ENCODE results near the gene BPIFA3.

BPIFA3 gene

DNA sequence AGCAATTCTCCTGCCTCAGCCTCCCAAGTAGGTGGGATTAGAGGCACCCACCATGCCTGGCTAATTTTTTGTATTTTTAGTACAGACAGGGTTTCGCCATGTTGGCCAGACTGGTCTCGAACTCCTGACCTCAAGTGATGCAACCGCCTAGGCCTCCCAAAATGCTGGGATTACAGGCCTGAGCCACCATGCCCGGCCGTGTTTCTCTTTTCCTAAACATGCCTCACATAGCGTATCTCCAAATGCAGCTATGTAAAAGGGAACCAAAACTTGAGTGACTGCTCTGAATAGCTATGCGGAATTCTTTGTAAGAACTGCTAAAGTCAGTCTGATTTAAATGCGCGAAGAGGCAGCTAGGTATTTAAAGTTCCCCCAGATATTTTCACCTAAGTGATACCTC lies 28.7 kb upstream of the BPIFA3 start:
- in situ Hi-C loops (cut with MboI; ENCODE audit: low pct_unique_long_range_greater_than_20kb, low sequenced_read_pairs, unreplicated experiment) = no loop called here
- TF ChIP-seq, protein P1, sequence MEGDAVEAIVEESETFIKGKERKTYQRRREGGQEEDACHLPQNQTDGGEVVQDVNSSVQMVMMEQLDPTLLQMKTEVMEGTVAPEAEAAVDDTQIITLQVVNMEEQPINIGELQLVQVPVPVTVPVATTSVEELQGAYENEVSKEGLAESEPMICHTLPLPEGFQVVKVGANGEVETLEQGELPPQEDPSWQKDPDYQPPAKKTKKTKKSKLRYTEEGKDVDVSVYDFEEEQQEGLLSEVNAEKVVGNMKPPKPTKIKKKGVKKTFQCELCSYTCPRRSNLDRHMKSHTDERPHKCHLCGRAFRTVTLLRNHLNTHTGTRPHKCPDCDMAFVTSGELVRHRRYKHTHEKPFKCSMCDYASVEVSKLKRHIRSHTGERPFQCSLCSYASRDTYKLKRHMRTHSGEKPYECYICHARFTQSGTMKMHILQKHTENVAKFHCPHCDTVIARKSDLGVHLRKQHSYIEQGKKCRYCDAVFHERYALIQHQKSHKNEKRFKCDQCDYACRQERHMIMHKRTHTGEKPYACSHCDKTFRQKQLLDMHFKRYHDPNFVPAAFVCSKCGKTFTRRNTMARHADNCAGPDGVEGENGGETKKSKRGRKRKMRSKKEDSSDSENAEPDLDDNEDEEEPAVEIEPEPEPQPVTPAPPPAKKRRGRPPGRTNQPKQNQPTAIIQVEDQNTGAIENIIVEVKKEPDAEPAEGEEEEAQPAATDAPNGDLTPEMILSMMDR (IDR thresholded peaks at IDR 0.05; ENCODE audit: extremely low read depth, insufficient read depth, missing control alignments) = no peak
- DNase-seq (ENCODE audit: low spot score) = no peak

DNA sequence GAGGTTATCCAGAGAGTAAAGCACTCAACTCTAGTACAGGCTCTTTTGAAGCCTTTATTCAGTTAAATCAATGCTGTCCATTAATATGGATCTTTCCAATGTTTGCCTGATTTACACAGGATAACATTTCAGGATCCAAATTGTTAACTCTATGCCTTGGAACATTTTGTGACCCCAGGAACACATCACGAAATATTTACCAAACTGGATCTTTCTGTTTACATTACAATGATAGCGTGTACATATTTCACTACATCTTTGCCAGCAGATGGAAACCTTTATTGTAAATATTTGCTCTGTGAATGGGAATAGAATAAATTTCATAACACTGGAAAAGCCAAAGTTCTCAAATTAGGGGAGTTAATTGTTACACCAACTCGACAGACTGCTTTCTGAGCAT lies 25.7 kb upstream of the BPIFA3 start:
- TF ChIP-seq, protein P1 (IDR thresholded peaks at IDR 0.05; ENCODE audit: extremely low read depth, insufficient read depth, missing control alignments) = no peak
- in situ Hi-C loops (cut with MboI; ENCODE audit: low pct_unique_long_range_greater_than_20kb, low sequenced_read_pairs, unreplicated experiment) = no loop called here
- DNase-seq (ENCODE audit: low spot score) = no peak

DNA sequence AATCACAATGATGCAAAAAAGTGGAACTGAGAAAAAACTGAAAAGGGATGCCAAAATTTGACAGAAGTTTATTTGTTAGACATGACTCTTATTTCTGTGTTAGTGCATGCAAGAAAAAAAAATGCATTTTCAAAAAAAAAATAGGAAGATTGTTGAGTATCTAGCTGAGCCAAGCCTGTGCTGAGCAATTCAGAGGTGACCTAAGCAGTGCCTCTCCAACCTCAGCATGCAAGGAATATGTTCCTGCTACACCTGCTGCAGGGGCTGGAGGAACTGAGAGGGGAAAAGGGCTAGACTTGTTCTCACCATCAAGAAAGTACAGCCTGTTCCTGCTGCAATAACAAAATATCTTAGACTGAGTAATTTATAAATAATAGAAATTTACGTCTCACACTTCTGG lies 25.2 kb upstream of the BPIFA3 start:
- no peak for DNase-seq (ENCODE audit: low spot score)
- TF ChIP-seq, protein P1 (IDR thresholded peaks at IDR 0.05; ENCODE audit: extremely low read depth, insufficient read depth, missing control alignments) = no peak
- in situ Hi-C loops (cut with MboI; ENCODE audit: low pct_unique_long_range_greater_than_20kb, low sequenced_read_pairs, unreplicated experiment) = no loop called here

DNA sequence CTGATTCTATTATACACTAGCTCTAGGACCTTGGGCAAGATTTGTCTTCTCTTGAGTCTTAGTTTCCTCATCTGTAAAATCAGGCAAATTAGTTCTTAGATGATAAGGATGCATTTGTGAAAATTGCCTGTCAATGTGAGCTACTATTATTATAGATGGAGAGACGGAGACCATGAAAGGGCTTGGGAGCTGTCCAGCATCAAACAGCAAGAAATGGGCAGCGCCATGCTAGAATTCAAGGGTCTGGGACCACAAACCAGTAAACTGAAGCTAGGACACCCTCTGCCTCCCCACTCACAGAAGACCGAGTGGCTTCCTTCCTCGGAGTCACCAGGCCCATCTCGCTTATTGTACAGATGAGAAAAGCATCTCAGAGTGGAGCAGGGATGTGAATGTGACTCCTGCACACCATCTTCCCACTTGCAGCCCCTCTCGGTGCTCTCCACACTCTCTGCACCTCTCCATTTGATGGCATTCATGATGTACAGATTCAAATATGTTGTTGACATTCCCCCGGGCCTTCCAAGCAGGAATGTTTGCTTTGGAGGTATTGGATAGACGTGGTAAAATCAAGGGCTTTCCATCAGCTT lies 24.1 kb upstream of the BPIFA3 start:
- DNase-seq (ENCODE audit: low spot score) = no peak
- in situ Hi-C loops (cut with MboI; ENCODE audit: low pct_unique_long_range_greater_than_20kb, low sequenced_read_pairs, unreplicated experiment) = no loop called here
- TF ChIP-seq, protein P1 (IDR thresholded peaks at IDR 0.05; ENCODE audit: extremely low read depth, insufficient read depth, missing control alignments) = no peak

DNA sequence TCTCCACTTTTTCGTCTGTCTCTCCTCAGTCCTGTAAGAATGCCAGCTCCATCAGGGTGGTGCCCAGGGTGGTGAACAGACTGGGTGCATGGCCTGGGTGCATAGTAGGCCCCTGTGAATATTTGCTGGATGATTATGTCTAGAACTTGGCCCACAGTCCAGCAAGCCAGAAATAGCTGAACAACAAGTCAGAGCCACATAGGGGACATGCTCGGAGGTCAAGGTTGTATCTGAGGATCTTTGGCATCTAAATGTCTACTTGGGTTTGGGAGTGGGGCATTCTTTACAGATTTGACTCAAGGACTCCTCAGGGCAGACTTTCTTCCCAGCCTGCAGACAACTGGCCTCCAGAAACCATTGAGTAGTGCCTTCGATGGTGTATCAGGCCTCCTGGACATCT lies 18.1 kb upstream of the BPIFA3 start:
- TF ChIP-seq, protein P1 (IDR thresholded peaks at IDR 0.05; ENCODE audit: extremely low read depth, insufficient read depth, missing control alignments) = no peak
- no peak for DNase-seq (ENCODE audit: low spot score)
- in situ Hi-C loops (cut with MboI; ENCODE audit: low pct_unique_long_range_greater_than_20kb, low sequenced_read_pairs, unreplicated experiment) = no loop called here

DNA sequence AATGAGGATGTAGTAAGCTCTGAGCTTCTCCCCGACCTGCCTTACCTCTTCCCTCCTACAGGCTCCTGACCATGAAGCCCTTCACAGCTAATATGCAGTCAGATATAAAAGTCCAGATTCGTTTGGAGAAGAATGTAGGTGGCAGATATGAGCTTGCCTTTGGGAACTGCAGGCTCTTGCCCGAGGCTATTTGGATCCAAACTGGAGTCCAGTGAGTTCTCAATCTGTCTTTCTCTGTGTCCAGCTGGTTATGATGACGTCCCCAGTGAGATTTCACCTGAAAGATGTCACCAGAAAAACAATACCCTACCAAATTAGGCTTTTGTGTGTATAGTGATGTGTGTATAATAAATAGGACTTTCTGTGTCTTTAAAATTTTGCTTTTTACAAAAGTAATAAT lies 14.7 kb upstream of the BPIFA3 start:
- DNase-seq (ENCODE audit: low spot score) = no peak
- in situ Hi-C loops (cut with MboI; ENCODE audit: low pct_unique_long_range_greater_than_20kb, low sequenced_read_pairs, unreplicated experiment) = no loop called here
- TF ChIP-seq, protein P1 (IDR thresholded peaks at IDR 0.05; ENCODE audit: extremely low read depth, insufficient read depth, missing control alignments) = no peak

DNA sequence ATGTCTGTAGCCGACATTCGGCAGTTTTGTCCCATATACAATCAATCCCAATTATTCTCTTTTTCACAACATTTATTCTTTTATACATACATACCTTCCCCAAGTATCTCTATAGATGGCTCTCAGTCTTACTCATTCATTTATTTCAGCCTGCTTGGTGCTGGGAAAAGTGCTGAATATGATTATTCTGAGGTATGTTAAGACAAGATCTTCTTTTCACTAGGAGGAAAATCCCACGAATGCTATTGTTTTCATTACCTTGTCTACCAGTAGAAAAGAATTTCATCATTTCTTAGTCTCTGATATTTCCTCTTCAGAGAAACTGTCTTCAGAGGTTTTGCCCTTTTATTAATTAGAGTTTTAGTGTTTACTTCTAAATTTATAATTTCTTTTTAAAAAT lies 13.7 kb upstream of the BPIFA3 start:
- TF ChIP-seq, protein P1 (IDR thresholded peaks at IDR 0.05; ENCODE audit: extremely low read depth, insufficient read depth, missing control alignments) = no peak
- in situ Hi-C loops (cut with MboI; ENCODE audit: low pct_unique_long_range_greater_than_20kb, low sequenced_read_pairs, unreplicated experiment) = no loop called here
- DNase-seq (ENCODE audit: low spot score) = no peak
